GM06990 (cell line): ENCODE data around the gene PSG5.
"Not testable (repeated sequence)": the region's sequence is repeated elsewhere in the genome, so short reads cannot be mapped to it uniquely, and the experiment has no call there.

ENCODE experiments used
- DNase-seq: peaks from one replicate; pipeline ENCODE4 v3.0.0-alpha.2; 2011; ENCODE audit not compliant: insufficient read length; ENCODE audit errors: extremely low read depth
- H3K27me3 ChIP-seq: replicated peaks from 2 replicates; pipeline ENCODE4 v1.6.0; 2011; ENCODE audit warnings: low read length; ENCODE audit not compliant: control insufficient read depth, insufficient read depth
- H3K36me3 ChIP-seq: 2 replicates; pipeline ENCODE4 v1.5.1; 2011; ENCODE audit warnings: low read length; ENCODE audit not compliant: control insufficient read depth, insufficient read depth
- H3K4me3 ChIP-seq: replicated peaks from 2 replicates; pipeline ENCODE4 v1.5.1; 2011; ENCODE audit warnings: low read depth, mild to moderate bottlenecking, control low read depth, low read length
- TF ChIP-seq, protein P1 (sequence below): IDR thresholded peaks from 2 replicates; pipeline ENCODE4 v1.5.1; 2011; ENCODE audit warnings: low read length, control low read depth, mild to moderate bottlenecking, inconsistent platforms; ENCODE audit not compliant: insufficient read depth, poor library complexity, severe bottlenecking

Gene PSG5

DNA sequence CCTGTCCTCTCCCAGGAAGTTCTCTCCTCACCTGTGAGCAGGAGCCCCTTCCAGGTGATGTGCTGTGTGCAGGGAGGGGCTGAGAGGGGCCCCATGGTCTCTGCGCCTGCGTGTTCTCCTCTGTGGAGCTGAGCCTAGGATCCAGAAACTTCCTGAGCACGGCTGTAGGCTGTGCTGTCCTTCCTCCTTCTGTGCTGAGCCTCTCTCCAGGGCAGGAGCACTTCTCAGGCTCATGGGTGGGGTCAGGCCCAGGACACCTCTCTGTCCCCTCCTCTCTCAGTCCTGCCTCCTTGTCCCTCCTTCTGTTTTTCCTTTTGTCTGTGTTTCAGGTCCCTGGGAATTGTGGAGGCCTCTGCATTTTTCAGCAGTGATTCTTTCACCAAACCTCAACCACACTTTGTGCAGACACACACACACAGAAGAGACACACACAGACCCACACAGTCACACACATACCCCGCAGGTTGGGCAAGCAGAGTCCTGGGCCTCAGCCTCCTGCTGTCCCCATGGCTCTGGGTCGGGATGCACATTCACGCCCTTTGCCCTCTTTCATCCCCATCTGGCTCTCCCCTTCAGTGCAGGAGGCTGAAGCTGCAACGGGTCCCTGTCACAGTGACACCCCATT lies at the start of gene PSG5:
Gene PSG5 (minus strand): TSS at position 226 of the 625 bp plus-strand sequence. CDS start 131 bp downstream, at position 95.
- H3K27me3 ChIP-seq, DNase-seq, H3K4me3 ChIP-seq, H3K36me3 ChIP-seq: not testable (repeated sequence)

DNA sequence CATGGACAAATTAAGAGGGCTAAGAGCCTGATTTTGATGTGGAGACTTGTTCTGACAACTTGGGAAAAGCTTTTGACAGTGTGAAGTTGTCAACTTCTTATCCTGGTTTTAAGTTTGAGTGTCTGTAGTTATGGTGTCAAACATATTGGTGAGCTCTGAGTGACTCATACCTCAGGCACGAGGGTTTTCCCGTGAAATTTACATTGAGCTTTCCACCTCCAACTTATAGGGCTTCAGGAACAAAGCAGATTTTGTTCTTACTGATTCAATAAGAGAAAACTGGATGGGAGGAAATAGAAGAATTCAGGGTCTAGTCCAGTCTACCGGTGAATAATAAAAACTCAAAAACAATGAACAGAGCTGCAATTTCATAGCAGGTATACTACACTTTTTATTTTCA lies 49.4 kb upstream of the PSG5 start:
- not testable (repeated sequence) for H3K36me3 ChIP-seq, H3K4me3 ChIP-seq, DNase-seq, H3K27me3 ChIP-seq

DNA sequence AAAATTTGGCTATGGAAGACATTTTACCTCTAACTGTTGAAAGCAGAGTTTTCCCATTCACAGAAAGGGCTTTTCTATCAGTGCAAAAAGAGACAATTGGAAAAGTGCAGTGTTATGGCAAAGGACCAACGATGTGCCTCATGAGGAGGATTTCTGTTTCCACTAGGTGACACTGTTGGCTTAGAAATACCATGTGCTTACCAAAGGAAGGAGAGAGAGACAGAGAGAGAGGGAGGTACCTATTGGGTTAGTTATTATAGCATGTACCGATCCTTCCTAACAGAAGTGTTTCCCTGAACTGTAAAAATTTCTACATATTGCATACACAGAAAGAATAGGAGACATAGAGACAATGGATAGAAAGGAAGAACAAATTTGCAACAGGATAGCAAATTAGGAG lies 43.0 kb upstream of the PSG5 start:
- Histone ChIP-seq H3K36me3 (no peaks in the 10 kb centered on the region), H3K27me3 (no peaks in the 10 kb centered on the region), H3K4me3 (no peak overlapping the region)
- no peak for DNase-seq
- TF ChIP-seq, protein P1, sequence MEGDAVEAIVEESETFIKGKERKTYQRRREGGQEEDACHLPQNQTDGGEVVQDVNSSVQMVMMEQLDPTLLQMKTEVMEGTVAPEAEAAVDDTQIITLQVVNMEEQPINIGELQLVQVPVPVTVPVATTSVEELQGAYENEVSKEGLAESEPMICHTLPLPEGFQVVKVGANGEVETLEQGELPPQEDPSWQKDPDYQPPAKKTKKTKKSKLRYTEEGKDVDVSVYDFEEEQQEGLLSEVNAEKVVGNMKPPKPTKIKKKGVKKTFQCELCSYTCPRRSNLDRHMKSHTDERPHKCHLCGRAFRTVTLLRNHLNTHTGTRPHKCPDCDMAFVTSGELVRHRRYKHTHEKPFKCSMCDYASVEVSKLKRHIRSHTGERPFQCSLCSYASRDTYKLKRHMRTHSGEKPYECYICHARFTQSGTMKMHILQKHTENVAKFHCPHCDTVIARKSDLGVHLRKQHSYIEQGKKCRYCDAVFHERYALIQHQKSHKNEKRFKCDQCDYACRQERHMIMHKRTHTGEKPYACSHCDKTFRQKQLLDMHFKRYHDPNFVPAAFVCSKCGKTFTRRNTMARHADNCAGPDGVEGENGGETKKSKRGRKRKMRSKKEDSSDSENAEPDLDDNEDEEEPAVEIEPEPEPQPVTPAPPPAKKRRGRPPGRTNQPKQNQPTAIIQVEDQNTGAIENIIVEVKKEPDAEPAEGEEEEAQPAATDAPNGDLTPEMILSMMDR: no peak

DNA sequence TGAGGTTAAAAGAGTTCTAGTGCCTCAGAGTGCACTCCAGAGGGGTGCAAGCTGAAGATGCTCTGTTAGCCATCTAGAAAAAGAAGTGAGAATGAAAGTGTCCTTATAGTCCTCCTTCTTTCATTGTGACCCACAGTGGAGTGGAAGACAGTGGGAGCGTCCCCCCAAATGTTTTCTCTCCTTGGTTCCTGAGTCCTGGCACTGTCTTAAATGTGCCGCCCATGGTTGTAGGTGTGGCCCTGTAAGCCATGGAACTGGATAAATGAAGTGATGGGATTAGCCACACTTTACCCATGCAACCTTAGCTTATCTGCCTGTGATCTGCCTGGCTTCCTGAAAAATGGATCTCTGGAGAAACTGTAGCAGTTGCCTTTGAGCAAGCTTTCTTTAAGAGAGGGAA lies 42.4 kb upstream of the PSG5 start:
- not testable (repeated sequence) for H3K27me3 ChIP-seq, H3K4me3 ChIP-seq, DNase-seq, H3K36me3 ChIP-seq

DNA sequence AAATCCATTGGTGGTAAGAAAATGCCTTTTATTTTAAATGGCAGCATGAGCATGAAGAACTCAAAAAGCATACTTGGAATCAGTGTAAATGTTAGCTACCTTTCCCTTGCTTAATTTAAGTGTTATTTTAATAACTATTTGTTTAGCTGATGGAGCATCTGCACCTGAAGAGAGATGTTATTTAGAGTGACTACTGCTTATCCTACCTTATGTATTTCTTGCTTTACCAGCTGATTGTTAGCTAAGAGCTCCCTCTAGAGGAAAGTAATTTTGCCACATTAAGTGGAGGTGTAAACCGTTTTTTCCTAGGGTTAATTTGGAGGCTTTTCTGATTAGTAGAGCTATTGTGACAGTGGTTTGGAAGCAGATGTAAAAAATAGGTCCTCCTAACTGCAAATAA lies 40.6 kb upstream of the PSG5 start:
- H3K27me3 ChIP-seq, H3K4me3 ChIP-seq, H3K36me3 ChIP-seq, DNase-seq: not testable (repeated sequence)

DNA sequence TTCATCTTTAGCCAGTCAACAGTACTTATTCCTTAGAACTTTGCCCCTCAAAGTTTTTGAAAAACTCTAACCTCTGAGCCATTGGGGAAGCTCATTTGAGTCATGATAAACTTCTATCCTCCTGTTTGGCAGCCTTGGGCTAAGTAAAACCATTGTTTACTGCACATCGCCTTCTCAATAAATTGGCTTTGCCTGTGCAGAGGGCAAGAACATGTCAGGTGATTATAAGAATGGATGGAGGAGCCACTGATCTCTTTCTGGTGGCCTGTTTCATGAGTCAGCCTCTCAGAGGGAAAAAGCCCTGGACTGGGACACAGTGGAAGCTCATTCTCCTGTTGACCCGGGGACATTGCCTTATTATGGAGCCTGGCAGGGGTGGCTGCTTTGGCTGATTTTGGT lies 38.5 kb upstream of the PSG5 start:
- Histone ChIP-seq H3K4me3 (no peak overlapping the region), H3K27me3 (no peaks in the 10 kb centered on the region), H3K36me3 (no peaks in the 10 kb centered on the region)
- DNase-seq: no peak
- TF ChIP-seq, protein P1: no peak

DNA sequence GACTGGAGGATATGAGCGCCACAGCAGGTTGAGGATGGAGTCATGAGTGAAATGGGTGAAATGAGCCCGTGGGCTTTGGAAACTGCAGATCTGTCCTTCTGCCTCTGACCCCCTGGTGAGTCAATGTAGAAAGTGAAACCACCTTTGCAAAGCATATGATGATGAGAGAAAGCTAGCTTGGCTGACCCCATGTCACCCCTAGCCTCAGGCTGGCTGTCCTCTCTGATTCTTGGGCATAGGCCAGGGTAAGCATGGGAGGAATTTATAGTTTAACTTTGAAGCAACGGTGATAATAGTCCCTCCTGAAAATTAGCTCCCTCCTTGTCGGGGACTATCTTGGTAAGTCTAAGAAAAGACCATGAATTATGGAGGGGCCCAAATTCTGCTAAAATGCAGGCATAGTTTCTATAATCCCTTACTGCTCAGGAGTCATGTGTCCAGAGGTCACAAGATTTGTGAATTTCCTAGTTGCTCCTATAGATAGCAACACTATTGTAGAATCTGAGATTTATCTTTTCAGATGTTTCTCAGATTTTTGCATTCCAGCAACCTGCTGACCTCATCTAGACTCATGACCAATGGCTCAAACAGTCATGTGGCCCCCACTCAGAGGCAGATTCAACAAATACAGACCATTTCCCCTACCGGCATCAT lies 38.0 kb upstream of the PSG5 start:
- H3K4me3 ChIP-seq, DNase-seq, H3K36me3 ChIP-seq, H3K27me3 ChIP-seq: not testable (repeated sequence)

DNA sequence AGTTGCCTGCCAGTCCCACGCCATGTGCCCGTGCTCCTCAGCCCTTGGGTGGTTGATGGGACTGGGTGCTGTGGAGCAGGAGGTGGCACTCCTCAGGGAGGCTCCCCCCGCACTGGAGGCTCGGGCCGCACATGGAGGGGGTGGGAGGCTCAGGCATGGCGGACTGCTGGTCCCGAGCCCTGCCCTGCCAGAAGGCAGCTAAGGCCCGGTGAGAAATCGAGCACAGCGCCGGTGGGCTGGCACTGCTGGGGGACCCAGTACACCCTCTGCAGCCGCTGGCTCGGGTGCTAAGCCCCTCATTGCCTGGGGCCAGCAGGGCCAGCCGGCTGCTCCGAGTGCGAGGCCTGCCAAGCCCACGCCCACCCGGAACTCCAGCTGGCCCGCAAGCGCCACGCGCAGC lies 35.6 kb upstream of the PSG5 start:
- not testable (repeated sequence) for H3K27me3 ChIP-seq, H3K36me3 ChIP-seq, H3K4me3 ChIP-seq, DNase-seq

DNA sequence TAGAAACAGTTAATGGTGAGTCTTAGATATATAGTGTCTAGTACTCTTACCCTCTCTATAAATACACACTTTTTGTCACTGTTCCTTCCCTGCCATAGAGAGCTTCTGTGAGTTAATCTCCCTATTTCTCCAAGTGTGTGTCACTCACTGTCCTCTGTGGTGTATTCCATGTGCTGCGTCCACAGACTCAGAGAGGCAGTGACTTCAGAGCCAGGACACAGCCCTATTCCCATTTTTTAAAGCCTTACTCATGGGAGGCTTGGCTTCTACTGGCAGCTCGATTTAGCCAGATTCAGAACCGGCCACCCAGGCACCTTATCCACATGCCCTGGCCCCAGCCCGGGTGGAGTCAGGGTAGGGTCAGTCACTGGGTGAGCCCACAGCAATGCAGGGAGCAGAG lies 32.8 kb upstream of the PSG5 start:
- H3K36me3 ChIP-seq, DNase-seq, H3K4me3 ChIP-seq, H3K27me3 ChIP-seq: not testable (repeated sequence)

DNA sequence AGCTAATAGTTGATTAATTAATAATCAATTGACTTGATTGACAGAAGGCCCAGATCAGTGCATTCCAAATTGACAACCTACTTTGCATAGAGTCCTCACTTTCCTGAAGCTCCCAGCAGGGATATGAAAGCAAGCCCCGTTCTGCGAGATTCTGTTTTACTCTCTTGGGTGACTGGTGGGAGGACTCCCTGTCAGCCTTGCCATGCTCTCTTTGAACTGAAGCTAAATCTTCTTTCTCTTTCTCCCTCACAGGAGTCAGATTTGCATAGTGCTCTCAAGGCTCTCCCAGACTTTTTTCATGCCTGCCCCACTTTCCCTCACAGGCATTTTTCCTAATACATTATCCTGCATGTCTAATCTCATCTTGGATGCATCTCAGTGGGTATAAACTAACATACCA lies 29.5 kb upstream of the PSG5 start:
- not testable (repeated sequence) for DNase-seq, H3K27me3 ChIP-seq, H3K4me3 ChIP-seq, H3K36me3 ChIP-seq
